ENCODE data around the gene SUGP1.

SUGP1 gene

DNA sequence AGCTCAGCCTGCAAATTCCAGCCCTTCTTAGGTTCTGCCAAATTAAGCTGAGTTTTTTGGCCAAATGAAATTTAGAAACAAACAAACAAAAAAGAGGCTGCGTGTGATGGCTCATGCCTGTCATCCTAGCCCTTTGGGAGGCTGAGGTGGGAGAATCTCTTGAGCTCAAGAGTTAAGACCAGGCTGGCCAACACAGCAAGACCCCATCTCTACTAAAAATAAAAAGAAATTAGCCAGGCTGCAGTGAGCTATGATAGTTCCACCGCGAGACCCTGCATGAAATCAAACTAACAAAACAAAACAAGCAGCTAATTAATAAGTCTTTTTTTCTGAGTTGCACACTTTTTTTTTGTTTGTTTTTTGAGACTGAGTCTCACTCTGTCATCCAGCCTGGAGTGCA lies 90.6 kb downstream of the SUGP1 start:
- TF ChIP-seq, protein P1, sequence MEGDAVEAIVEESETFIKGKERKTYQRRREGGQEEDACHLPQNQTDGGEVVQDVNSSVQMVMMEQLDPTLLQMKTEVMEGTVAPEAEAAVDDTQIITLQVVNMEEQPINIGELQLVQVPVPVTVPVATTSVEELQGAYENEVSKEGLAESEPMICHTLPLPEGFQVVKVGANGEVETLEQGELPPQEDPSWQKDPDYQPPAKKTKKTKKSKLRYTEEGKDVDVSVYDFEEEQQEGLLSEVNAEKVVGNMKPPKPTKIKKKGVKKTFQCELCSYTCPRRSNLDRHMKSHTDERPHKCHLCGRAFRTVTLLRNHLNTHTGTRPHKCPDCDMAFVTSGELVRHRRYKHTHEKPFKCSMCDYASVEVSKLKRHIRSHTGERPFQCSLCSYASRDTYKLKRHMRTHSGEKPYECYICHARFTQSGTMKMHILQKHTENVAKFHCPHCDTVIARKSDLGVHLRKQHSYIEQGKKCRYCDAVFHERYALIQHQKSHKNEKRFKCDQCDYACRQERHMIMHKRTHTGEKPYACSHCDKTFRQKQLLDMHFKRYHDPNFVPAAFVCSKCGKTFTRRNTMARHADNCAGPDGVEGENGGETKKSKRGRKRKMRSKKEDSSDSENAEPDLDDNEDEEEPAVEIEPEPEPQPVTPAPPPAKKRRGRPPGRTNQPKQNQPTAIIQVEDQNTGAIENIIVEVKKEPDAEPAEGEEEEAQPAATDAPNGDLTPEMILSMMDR (IDR thresholded peaks at IDR 0.05), result no peak
- H3K4me1 ChIP-seq (ENCODE audit: control insufficient read depth in 1 of 2, insufficient read depth in 1 of 2, low read depth in 1 of 2, low read length in 1 of 2), result peaks cover 9% of the 10 kb centered on the region in 2 experiments
- no peak overlapping the region for H3K4me3 ChIP-seq (ENCODE audit: low read depth in 1 of 2, low read length in 1 of 2)
- no peaks in the 10 kb centered on the region for H3K36me3 ChIP-seq
- no peaks in the 10 kb centered on the region for H3K9me3 ChIP-seq
- peaks cover 46% of the 10 kb centered on the region for H3K27me3 ChIP-seq
- no peak overlapping the region for H3K27ac ChIP-seq

DNA sequence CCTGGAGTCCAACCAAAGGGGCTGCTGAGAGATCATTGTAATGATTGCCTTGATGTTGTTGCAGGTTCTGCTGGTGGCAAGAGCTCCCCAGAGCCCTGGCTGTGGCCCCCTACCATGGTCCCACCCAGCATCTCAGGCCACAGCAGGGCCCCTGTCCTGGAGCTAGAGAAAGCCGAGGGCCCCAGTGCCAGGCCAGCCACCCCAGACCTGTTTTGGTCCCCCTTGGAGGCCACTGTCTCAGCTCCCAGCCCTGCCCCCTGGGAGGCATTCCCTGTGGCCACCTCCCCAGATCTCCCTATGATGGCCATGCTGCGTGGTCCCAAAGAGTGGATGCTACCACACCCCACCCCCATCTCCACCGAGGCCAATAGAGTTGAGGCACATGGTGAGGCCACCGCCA lies 93.1 kb downstream of the SUGP1 start:
- no peak overlapping the region for H3K4me3 ChIP-seq (ENCODE audit: low read depth in 1 of 2, low read length in 1 of 2)
- no peak overlapping the region for H3K27ac ChIP-seq
- no peaks in the 10 kb centered on the region for H3K36me3 ChIP-seq
- H3K9me3 ChIP-seq, result no peaks in the 10 kb centered on the region
- peaks cover 69% of the 10 kb centered on the region for H3K27me3 ChIP-seq
- H3K4me1 ChIP-seq (ENCODE audit: control insufficient read depth in 1 of 2, insufficient read depth in 1 of 2, low read depth in 1 of 2, low read length in 1 of 2), result peaks cover 10 to 11% of the 10 kb centered on the region in 2 experiments
- TF ChIP-seq, protein P1 (IDR thresholded peaks at IDR 0.05), result no peak

- no peak overlapping the region for H3K27ac ChIP-seq
- H3K27me3 ChIP-seq, result peaks cover 73% of the 10 kb centered on the region
- no peak overlapping the region for H3K4me3 ChIP-seq (ENCODE audit: low read depth in 1 of 2, low read length in 1 of 2)
- no peaks in the 10 kb centered on the region for H3K9me3 ChIP-seq
- TF ChIP-seq, protein P1 (IDR thresholded peaks at IDR 0.05), result no peak
- H3K4me1 ChIP-seq (ENCODE audit: control insufficient read depth in 1 of 2, insufficient read depth in 1 of 2, low read depth in 1 of 2, low read length in 1 of 2), result peaks cover 10 to 11% of the 10 kb centered on the region in 2 experiments
- no peaks in the 10 kb centered on the region for H3K36me3 ChIP-seq
These were observed 93.6 kb downstream of the SUGP1 start for GRCh38 chr19:19226663-19227062.

DNA sequence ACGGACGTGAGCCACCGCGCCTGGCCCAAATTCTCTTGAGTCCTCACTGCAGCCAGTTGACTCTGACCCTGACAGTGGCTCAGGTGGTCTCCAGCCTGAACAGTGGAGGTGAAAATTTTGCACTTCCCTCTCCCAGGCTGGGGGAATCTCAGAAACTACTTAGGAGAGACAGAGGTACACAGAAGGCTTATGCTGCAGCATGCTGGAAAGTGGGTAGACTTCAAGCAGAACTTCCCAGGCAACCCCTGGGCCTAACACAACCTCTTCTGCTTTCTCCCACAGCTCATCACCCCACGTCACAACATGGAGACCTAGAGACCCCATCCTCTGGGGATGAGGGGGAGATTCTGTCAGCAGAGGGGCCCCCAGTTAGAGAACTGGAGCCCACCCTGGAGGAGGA lies 94.1 kb downstream of the SUGP1 start:
- TF ChIP-seq, protein P1 (IDR thresholded peaks at IDR 0.05), result no peak
- peaks cover 78% of the 10 kb centered on the region for H3K27me3 ChIP-seq

More for the DNA sequence above, 94.1 kb downstream of the SUGP1 start:
- Histone ChIP-seq H3K27ac (no peak overlapping the region), H3K9me3 (no peaks in the 10 kb centered on the region), H3K4me1 (ENCODE audit: control insufficient read depth in 1 of 2, insufficient read depth in 1 of 2, low read depth in 1 of 2, low read length in 1 of 2) (peaks cover 10 to 11% of the 10 kb centered on the region in 2 experiments), H3K4me3 (ENCODE audit: low read depth in 1 of 2, low read length in 1 of 2) (no peak overlapping the region), H3K36me3 (no peaks in the 10 kb centered on the region)
